ENCODE results near the gene RAD51B.

DNA sequence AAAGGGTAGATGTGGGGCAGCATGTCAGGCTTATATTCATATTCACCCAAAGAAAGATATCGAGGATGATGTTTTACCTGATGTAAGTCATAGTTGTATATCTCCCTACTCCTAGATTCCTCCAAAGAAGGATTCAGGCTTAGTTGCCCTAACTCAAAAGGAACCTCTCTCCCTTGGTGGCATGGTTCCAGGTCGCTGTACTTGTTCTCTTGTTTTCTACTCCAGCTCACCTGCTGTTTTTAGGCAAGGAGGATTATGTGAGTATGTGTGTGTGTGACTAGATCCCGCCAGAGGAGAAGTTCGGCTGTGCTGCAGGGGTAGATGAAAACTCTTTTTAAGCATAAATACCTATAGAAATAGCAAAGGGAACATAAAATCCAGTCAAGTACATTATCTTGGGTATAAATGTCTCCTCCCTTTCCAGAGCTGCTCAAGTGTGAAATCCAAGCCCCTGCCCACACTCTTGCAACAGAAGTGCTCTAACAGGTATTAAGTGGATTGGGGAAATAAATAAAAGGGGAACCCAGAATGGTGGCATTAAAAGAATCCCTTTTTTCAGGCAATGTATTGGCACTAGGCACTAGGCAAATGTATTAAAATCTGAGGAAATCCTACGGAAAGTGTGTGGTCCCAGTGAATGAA is 597.6 kb downstream of the RAD51B start:
- TF ChIP-seq POLR2AphosphoS5 (IDR thresholded peaks at IDR 0.05; ENCODE audit: borderline replicate concordance, low read depth, low read length) (no peak), EZH2 (IDR thresholded peaks at IDR 0.05) (no peak), FOXP2 (optimal IDR thresholded peaks at IDR 0.05; ENCODE audit: control extremely low read depth, extremely low read length, insufficient read depth) (no peak)
